Endodermal cell (in vitro differentiated cells): ENCODE measurements around the gene NFATC2. TPM values are rescaled to one million over a fixed set of nuclear protein-coding genes. Genes with fewer than 3 reads are reported as not detected.

ENCODE experiments used
- DNase-seq: peaks from one replicate; pipeline ENCODE4 v3.0.0-alpha.2; 2017
- H3K27ac ChIP-seq: 2 replicates; pipeline ENCODE4 v1.5.1; 2013; ENCODE audit warnings: mild to moderate bottlenecking, low read depth, low read length, moderate library complexity
- H3K27me3 ChIP-seq: 2 replicates; pipeline ENCODE4 v1.6.1; 2013; ENCODE audit warnings: mild to moderate bottlenecking, low read length, moderate library complexity; ENCODE audit not compliant: insufficient read depth, control insufficient read depth, poor library complexity, severe bottlenecking
- H3K36me3 ChIP-seq: 2 replicates; pipeline ENCODE4 v1.7.0; 2013; ENCODE audit warnings: mild to moderate bottlenecking, low read length, moderate library complexity; ENCODE audit not compliant: control insufficient read depth, insufficient read depth
- H3K4me1 ChIP-seq: one replicate; pipeline ENCODE4 v1.7.0; 2013; ENCODE audit warnings: low read length; ENCODE audit not compliant: control insufficient read depth, insufficient read depth
- H3K4me3 ChIP-seq: 2 replicates; pipeline ENCODE4 v1.5.1; 2013; ENCODE audit warnings: mild to moderate bottlenecking, low read length, moderate library complexity
- H3K9ac ChIP-seq: 2 replicates; pipeline ENCODE4 v1.6.1; 2013; ENCODE audit warnings: mild to moderate bottlenecking, low read length, moderate library complexity; ENCODE audit not compliant: poor library complexity, severe bottlenecking; ENCODE audit errors: extremely low read depth
- H3K9me3 ChIP-seq: 2 replicates; pipeline ENCODE4 v1.6.1; 2013; ENCODE audit warnings: mild to moderate bottlenecking, low read length, moderate library complexity; ENCODE audit not compliant: control insufficient read depth
- H3K27ac Mint-ChIP-seq: 2 replicates; pipeline ENCODE4 v1.8.0; 2020; ENCODE audit warnings: mixed read lengths
- H3K27me3 Mint-ChIP-seq: 2 replicates; pipeline ENCODE4 v1.8.0; 2021; ENCODE audit warnings: mild to moderate bottlenecking, mixed read lengths; ENCODE audit not compliant: insufficient read depth
- H3K36me3 Mint-ChIP-seq: 2 replicates; pipeline ENCODE4 v1.8.0; 2020; ENCODE audit warnings: low read depth, mixed read lengths
- H3K4me1 Mint-ChIP-seq: 2 replicates; pipeline ENCODE4 v1.8.0; 2020; ENCODE audit warnings: mixed read lengths
- H3K4me3 Mint-ChIP-seq: 2 replicates; pipeline ENCODE4 v1.8.0; 2020; ENCODE audit warnings: mild to moderate bottlenecking, moderate library complexity, mixed read lengths
- H3K9me3 Mint-ChIP-seq: 2 replicates; pipeline ENCODE4 v1.8.0; 2020; ENCODE audit warnings: mild to moderate bottlenecking, mixed read lengths
- WGBS, 2 experiments: methylation state at CpG; one replicate each; pipeline versions ENCODE4 v1.1.5 to v1.1.7; 2013; ENCODE audit warnings: missing lambda C conversion rate in 2 of 2, mixed read lengths in 1 of 2; ENCODE audit not compliant: insufficient coverage in 1 of 2, insufficient read length in 1 of 2; 5-methylcytosine and 5-hydroxymethylcytosine counted together
- total RNA-seq, 2 donors: library from RNA; stranded (reverse); fragmentation: NEBNext Ultra II Directional in 1 of 2; extraction: Animal tissue kit (Norgen Biotek cat#: 25700) in 1 of 2; gene quantifications; 2 replicates in 1 of 2; 3 replicates in 1 of 2; pipeline ENCODE4 v1.2.1, GENCODE V29; 2021
- TF ChIP-seq, protein P1 (sequence below): fragments of 200-600 bp; sonication (generic); conservative IDR thresholded peaks from 2 replicates; pipeline ENCODE4 v1.5.0; 2021; ENCODE audit warnings: antibody characterized with exemption, mild to moderate bottlenecking

The NFATC2 gene
- total RNA-seq, 2 donors from 2014 or later = 1.5 to 2.1 TPM

DNA sequence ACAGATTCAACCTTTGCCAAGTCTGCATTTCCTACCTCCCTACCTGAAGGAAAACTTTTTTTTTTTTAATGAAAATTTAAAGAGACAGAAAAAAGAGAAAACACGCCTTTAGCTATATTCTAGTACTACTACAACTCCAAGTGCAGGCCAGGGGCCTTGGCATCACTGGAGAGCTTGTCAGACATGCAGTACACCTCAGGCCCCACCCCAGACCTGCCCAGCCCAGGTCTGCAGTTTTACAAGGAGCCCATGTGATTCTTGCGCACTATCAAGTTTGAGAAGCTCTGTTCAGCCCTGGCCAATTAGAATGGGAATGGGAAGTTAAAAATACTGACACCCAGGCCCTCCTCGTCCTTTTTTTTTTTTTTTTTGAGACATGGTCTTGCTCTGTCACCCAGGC is 85.0 kb downstream of the NFATC2 start:
- 87 to 100% methylated on average over 1 to 3 of the region's 3 CpGs for WGBS, 2 experiments
- H3K27me3 Mint-ChIP-seq = peaks cover 2% of the 10 kb centered on the region
- no peak overlapping the region for H3K9ac ChIP-seq
- H3K4me3 Mint-ChIP-seq = no peak overlapping the region
- H3K36me3 Mint-ChIP-seq = peaks cover 9% of the 10 kb centered on the region
- peaks cover 3% of the 10 kb centered on the region for H3K4me1 ChIP-seq
- H3K9me3 ChIP-seq = no peaks in the 10 kb centered on the region
- no peaks in the 10 kb centered on the region for H3K36me3 ChIP-seq
- no peak overlapping the region for H3K4me3 ChIP-seq
- peaks cover 6% of the 10 kb centered on the region for H3K9me3 Mint-ChIP-seq
- no peak for DNase-seq
- H3K27ac ChIP-seq = no peak overlapping the region
- no peaks in the 10 kb centered on the region for H3K27me3 ChIP-seq
- TF ChIP-seq, protein P1, sequence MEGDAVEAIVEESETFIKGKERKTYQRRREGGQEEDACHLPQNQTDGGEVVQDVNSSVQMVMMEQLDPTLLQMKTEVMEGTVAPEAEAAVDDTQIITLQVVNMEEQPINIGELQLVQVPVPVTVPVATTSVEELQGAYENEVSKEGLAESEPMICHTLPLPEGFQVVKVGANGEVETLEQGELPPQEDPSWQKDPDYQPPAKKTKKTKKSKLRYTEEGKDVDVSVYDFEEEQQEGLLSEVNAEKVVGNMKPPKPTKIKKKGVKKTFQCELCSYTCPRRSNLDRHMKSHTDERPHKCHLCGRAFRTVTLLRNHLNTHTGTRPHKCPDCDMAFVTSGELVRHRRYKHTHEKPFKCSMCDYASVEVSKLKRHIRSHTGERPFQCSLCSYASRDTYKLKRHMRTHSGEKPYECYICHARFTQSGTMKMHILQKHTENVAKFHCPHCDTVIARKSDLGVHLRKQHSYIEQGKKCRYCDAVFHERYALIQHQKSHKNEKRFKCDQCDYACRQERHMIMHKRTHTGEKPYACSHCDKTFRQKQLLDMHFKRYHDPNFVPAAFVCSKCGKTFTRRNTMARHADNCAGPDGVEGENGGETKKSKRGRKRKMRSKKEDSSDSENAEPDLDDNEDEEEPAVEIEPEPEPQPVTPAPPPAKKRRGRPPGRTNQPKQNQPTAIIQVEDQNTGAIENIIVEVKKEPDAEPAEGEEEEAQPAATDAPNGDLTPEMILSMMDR = no peak
- no peak overlapping the region for H3K27ac Mint-ChIP-seq
- H3K4me1 Mint-ChIP-seq = peaks cover 13% of the 10 kb centered on the region

DNA sequence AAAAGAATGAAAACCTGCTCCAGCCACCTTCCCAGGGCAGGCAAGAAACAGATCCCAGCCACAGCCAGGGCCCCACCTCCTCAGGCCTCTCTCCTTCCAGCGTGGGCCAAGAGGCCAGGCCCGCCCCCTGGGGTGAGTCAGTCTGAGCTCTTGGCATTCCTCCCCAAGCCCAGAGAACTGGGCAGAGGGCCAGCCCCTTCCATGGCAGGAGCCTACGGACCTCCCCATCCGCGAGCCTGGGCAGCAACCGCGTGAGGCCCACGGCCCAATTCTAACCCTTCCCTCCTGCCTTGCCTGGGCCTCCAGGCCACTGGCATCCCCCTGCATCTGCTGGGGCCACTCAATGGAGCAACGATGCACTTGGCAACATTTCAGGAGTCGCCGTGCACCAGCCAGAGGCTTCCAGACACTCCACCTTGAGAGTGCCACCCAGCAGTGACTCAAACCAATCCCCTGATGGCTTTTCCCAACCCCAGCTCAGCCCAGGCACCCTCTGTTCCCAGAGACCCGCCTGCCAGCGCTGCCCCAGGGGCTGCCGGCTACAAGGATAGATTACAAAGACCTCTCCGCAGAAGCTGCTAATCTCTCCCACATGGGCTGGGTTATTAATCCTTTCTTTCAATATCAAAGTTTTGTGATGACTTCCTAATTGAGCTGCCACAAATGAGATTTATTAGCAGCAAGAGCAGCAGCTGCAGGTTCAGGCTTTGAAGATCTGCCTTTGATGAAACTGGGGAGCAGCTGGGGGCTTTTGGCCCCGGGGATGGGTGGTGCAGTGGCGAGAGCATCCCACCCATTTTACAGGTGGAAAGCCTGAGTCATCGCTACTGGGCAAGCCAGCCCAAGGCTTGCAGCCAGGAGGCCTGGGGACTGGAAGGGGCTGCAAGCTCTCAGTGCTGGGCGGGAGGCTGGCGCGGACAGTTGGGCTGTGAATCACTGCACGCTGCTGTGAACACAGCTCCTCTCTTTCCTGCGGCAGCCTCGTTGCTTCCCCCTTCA is 85.7 kb downstream of the NFATC2 start:
- H3K9me3 Mint-ChIP-seq = peaks cover 6% of the 10 kb centered on the region
- peaks cover 9% of the 10 kb centered on the region for H3K36me3 Mint-ChIP-seq
- H3K4me3 Mint-ChIP-seq = no peak overlapping the region
- H3K9me3 ChIP-seq = no peaks in the 10 kb centered on the region
- 84 to 88% methylated on average over 13 to 24 of the region's 24 CpGs for WGBS, 2 experiments
- no peaks in the 10 kb centered on the region for H3K36me3 ChIP-seq
- H3K27me3 ChIP-seq = no peaks in the 10 kb centered on the region
- H3K27ac ChIP-seq = no peak overlapping the region
- H3K4me1 ChIP-seq = peaks cover 3% of the 10 kb centered on the region
- peaks cover 13% of the 10 kb centered on the region for H3K4me1 Mint-ChIP-seq
- DNase-seq = peak; percentile 82
- TF ChIP-seq, protein P1 = no peak
- peaks cover 2% of the 10 kb centered on the region for H3K27me3 Mint-ChIP-seq
- H3K27ac Mint-ChIP-seq = peak overlapping the region; percentile 35
- H3K4me3 ChIP-seq = no peak overlapping the region
- H3K9ac ChIP-seq = no peak overlapping the region

DNA sequence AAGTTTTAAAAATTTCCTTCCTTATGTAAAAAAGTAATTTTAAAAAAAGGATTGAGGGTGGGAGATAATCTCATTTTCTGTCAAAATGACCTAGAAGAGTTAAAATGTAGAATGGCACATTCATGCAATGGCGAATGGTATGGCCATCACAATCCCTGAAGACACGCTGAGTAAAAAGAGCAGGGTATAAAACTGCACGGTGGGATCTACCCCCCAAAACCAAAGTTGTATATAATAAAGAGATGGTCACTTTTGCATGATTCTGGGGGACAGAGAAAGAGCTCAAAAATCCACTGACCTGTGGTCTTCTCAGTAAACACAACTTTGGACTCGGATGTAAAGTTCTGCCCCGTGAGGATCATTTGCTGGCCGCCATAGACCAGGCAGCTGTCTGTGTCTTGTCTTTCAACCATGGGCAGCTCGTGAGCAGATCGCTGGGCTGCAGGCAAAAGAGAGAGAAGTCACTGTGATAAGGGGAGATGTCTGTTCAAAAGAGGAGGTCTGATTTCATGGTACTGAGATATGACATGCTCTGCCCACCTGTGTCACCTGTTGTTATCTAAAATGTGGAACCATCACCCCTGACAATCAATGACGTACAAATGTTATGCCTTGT is 88.2 kb downstream of the NFATC2 start:
- Mint-ChIP-seq H3K4me3 (no peak overlapping the region), H3K4me1 (peaks cover 8% of the 10 kb centered on the region), H3K27me3 (peaks cover 2% of the 10 kb centered on the region), H3K36me3 (peaks cover 9% of the 10 kb centered on the region), H3K9me3 (peaks cover 6% of the 10 kb centered on the region), H3K27ac (no peak overlapping the region)
- Histone ChIP-seq H3K9me3 (no peaks in the 10 kb centered on the region), H3K36me3 (no peaks in the 10 kb centered on the region), H3K4me1 (no peaks in the 10 kb centered on the region), H3K27me3 (no peaks in the 10 kb centered on the region), H3K9ac (no peak overlapping the region), H3K4me3 (no peak overlapping the region), H3K27ac (no peak overlapping the region)
- DNase-seq = no peak
- TF ChIP-seq, protein P1 = no peak
- WGBS, 2 experiments = 95% methylated on average over 8 to 9 of the region's 9 CpGs
